Bronchial epithelial cell (primary cell): ENCODE data around the gene CASP6. TPM values are rescaled to one million over a fixed set of nuclear protein-coding genes. Genes with fewer than 3 reads are reported as not detected.

Experiments used
- DNase-seq: peaks from one replicate; pipeline ENCODE4 v3.0.0-alpha.2; 2010; ENCODE audit warnings: low read depth
- FAIRE-seq: peaks from 2 replicates; lab custom pipeline; 2011; peaks lifted over from hg19 to GRCh38; lab: Jason Lieb, UNC
- H3K27me3 ChIP-seq: 2 replicates; pipeline ENCODE4 v1.5.1; 2011; ENCODE audit warnings: low read length; ENCODE audit not compliant: control insufficient read depth, insufficient read depth
- H3K36me3 ChIP-seq: 2 replicates; pipeline ENCODE4 v1.5.1; 2011; ENCODE audit warnings: low read length; ENCODE audit not compliant: control insufficient read depth, insufficient read depth
- H3K4me3 ChIP-seq: 2 replicates; pipeline ENCODE4 v1.5.1; 2011; ENCODE audit warnings: mild to moderate bottlenecking, low read depth, low read length, control low read depth
- CTCF ChIP-seq: IDR thresholded peaks from 2 replicates; pipeline ENCODE4 v1.5.1; 2011; ENCODE audit warnings: mild to moderate bottlenecking, moderate library complexity, low read length, control low read depth, inconsistent platforms; ENCODE audit not compliant: insufficient read depth, severe bottlenecking
- total RNA-seq: library from RNA; depleted of rRNA; stranded (reverse); fragments of >200 nt; gene quantifications from 2 replicates; pipeline ENCODE4 v1.2.1, GENCODE V29; 2014

The CASP6 gene
- total RNA-seq, 1 donor from 2014 or later, result 54.0 TPM

GRCh38 chr4:109728385-109728784 is 25.1 kb upstream of the CASP6 start:
- peak; percentile 42 for DNase-seq
- no peak for TF ChIP-seq CTCF

GRCh38 chr4:109723110-109723509 is 19.9 kb upstream of the CASP6 start:
- DNase-seq (no peak), FAIRE-seq (no peak)
- H3K27me3 ChIP-seq, result no peaks in the 10 kb centered on the region
- H3K4me3 ChIP-seq, result no peak overlapping the region
- TF ChIP-seq CTCF, result no peak
- H3K36me3 ChIP-seq, result no peaks in the 10 kb centered on the region

More at GRCh38 chr4:109728385-109728784, 25.1 kb upstream of the CASP6 start:
- H3K4me3 ChIP-seq, result peak overlapping the region; percentile 67
- no peaks in the 10 kb centered on the region for H3K27me3 ChIP-seq
- no peaks in the 10 kb centered on the region for H3K36me3 ChIP-seq
- no peak for FAIRE-seq

GRCh38 chr4:109722357-109722756 is 19.1 kb upstream of the CASP6 start:
- no peak for TF ChIP-seq CTCF
- H3K27me3 ChIP-seq, result no peaks in the 10 kb centered on the region
- peaks cover 2% of the 10 kb centered on the region for H3K36me3 ChIP-seq
- no peak overlapping the region for H3K4me3 ChIP-seq
- FAIRE-seq (no peak), DNase-seq (no peak)

GRCh38 chr4:109721033-109721432 is 17.8 kb upstream of the CASP6 start:
- Histone ChIP-seq H3K27me3 (no peaks in the 10 kb centered on the region), H3K36me3 (peaks cover 2% of the 10 kb centered on the region), H3K4me3 (no peak overlapping the region)
- FAIRE-seq (no peak), DNase-seq (peak; percentile 58)
- TF ChIP-seq CTCF, result no peak

- no peak for DNase-seq
- Histone ChIP-seq H3K4me3 (no peak overlapping the region), H3K36me3 (peaks cover 2% of the 10 kb centered on the region), H3K27me3 (no peaks in the 10 kb centered on the region)
- FAIRE-seq, result no peak
- TF ChIP-seq CTCF, result no peak
These were observed 16.4 kb upstream of the CASP6 start for GRCh38 chr4:109719604-109720003.

GRCh38 chr4:109718759-109719158 is 15.5 kb upstream of the CASP6 start:
- FAIRE-seq (no peak), DNase-seq (no peak)
- no peak for TF ChIP-seq CTCF
- Histone ChIP-seq H3K36me3 (peaks cover 4% of the 10 kb centered on the region), H3K27me3 (no peaks in the 10 kb centered on the region), H3K4me3 (no peak overlapping the region)
